ENCODE data around the gene RUSF1. TPM values are rescaled to one million over a fixed set of nuclear protein-coding genes. Genes with fewer than 3 reads are reported as not detected.

RUSF1 gene
- total and polyA plus RNA-seq, 7 donors: 6.9 to 16.2 (median 10.8) TPM

- DNase-seq: no peak
- 84 to 89% (median 87%) methylated on average over 22 of the region's 22 CpGs for WGBS, 3 donors
- Histone ChIP-seq H3K4me3 (no peak overlapping the region), H3K9me3 (no peaks in the 10 kb centered on the region), H3K4me1 (peaks cover 20% of the 10 kb centered on the region), H3K27ac (no peak overlapping the region), H3K36me3 (ENCODE audit: insufficient read depth in 1 of 2, low read depth in 1 of 2) (peaks cover 10 to 41% of the 10 kb centered on the region in 2 donors), H3K27me3 (ENCODE audit: insufficient read depth in 3 of 3, low read length in 2 of 3) (peaks cover 0 to 39% (median 18%) of the 10 kb centered on the region in 3 donors)
- ATAC-seq: no peak
- intact Hi-C loops (cut with DNase I): no loop called here
- TF ChIP-seq, protein P1, sequence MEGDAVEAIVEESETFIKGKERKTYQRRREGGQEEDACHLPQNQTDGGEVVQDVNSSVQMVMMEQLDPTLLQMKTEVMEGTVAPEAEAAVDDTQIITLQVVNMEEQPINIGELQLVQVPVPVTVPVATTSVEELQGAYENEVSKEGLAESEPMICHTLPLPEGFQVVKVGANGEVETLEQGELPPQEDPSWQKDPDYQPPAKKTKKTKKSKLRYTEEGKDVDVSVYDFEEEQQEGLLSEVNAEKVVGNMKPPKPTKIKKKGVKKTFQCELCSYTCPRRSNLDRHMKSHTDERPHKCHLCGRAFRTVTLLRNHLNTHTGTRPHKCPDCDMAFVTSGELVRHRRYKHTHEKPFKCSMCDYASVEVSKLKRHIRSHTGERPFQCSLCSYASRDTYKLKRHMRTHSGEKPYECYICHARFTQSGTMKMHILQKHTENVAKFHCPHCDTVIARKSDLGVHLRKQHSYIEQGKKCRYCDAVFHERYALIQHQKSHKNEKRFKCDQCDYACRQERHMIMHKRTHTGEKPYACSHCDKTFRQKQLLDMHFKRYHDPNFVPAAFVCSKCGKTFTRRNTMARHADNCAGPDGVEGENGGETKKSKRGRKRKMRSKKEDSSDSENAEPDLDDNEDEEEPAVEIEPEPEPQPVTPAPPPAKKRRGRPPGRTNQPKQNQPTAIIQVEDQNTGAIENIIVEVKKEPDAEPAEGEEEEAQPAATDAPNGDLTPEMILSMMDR (IDR thresholded peaks at IDR 0.05): no peak
Measured at GRCh38 chr16:31489616-31490584, 18.3 kb downstream of the RUSF1 start.

DNA sequence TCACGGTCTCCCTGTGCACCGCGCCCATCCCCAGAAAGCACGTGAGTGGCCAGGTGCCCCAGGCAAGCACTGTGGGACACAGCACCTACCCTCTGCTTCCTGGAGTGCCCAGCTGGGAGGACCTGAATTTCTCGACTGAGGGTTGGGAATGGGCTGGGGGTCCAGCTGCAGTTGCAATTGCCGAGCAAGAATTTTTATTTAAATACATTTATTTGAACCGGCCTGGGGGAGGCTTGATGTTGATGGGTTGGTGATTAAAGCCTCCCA, 19.0 kb downstream of the RUSF1 start:
- H3K27me3 ChIP-seq (ENCODE audit: insufficient read depth in 3 of 3, low read length in 2 of 3): peaks cover 0 to 43% (median 21%) of the 10 kb centered on the region in 3 donors
- H3K4me1 ChIP-seq: peaks cover 20% of the 10 kb centered on the region
- TF ChIP-seq, protein P1 (IDR thresholded peaks at IDR 0.05): no peak
- DNase-seq: no peak
- H3K36me3 ChIP-seq (ENCODE audit: insufficient read depth in 1 of 2, low read depth in 1 of 2): peaks cover 10 to 34% of the 10 kb centered on the region in 2 donors
- no peak overlapping the region for H3K27ac ChIP-seq
- intact Hi-C loops (cut with DNase I): no loop called here
- H3K4me3 ChIP-seq: no peak overlapping the region
- WGBS, 3 donors: 73 to 90% (median 77%) methylated on average over 7 of the region's 7 CpGs
- ATAC-seq: peak in 2 of 4 donors; percentile 18 to 26
- H3K9me3 ChIP-seq: no peaks in the 10 kb centered on the region

GRCh38 chr16:31488468-31489297, 19.5 kb downstream of the RUSF1 start:
- H3K27ac ChIP-seq: no peak overlapping the region
- H3K36me3 ChIP-seq (ENCODE audit: insufficient read depth in 1 of 2, low read depth in 1 of 2): peaks cover 10 to 29% of the 10 kb centered on the region in 2 donors
- H3K4me3 ChIP-seq: peak overlapping the region; percentile 74
- H3K4me1 ChIP-seq: peaks cover 20% of the 10 kb centered on the region
- peaks cover 0 to 43% (median 21%) of the 10 kb centered on the region in 3 donors for H3K27me3 ChIP-seq (ENCODE audit: insufficient read depth in 3 of 3, low read length in 2 of 3)
- peak in 1 of 2 donors; percentile 61 for DNase-seq
- peak; percentile 20 to 44 (median 29) for ATAC-seq
- WGBS, 3 donors: 22 to 26% (median 23%) methylated on average over 68 to 77 of the region's 77 CpGs
- intact Hi-C loops (cut with DNase I): no loop called here
- H3K9me3 ChIP-seq: no peaks in the 10 kb centered on the region
- TF ChIP-seq, protein P1 (IDR thresholded peaks at IDR 0.05): no peak

GRCh38 chr16:31487720-31488467, 20.3 kb downstream of the RUSF1 start:
- peaks cover 8 to 21% of the 10 kb centered on the region in 2 donors for H3K36me3 ChIP-seq (ENCODE audit: insufficient read depth in 1 of 2, low read depth in 1 of 2)
- TF ChIP-seq, protein P1 (IDR thresholded peaks at IDR 0.05): no peak
- no peak overlapping the region for H3K27ac ChIP-seq
- peaks cover 20% of the 10 kb centered on the region for H3K4me1 ChIP-seq
- intact Hi-C loops (cut with DNase I): no loop called here
- DNase-seq (peak; percentile 49 to 64), ATAC-seq (peak; percentile 60 to 74 (median 66))
- H3K9me3 ChIP-seq: no peaks in the 10 kb centered on the region
- H3K4me3 ChIP-seq: peak overlapping the region; percentile 74
- peaks cover 0 to 43% (median 21%) of the 10 kb centered on the region in 3 donors for H3K27me3 ChIP-seq (ENCODE audit: insufficient read depth in 3 of 3, low read length in 2 of 3)
- 0 to 1% (median 1%) methylated on average over 55 to 60 of the region's 60 CpGs for WGBS, 3 donors

Data from psoas muscle (tissue), 8 donors.